ENCODE data around the gene EGR4.

The EGR4 gene

DNA sequence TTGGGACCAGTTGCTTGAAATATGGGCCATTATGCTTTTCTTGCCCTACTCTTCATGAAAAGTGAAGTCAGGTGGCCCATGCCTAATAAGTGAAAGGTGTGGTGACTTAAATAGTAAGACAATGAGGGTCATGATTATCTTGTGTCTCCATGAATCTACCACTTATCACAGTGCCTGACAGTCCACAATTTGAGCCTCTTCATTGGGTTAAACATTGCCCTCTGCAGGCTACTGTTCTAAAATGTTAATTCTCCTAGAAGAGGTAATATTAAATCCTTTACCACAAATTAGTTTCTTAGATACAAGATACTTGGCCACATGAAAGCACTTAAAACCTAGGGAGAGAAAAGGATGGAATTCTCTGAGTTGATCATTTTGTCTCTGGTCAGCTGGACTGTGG is 4.0 kb downstream of the EGR4 start:
- no peak for DNase-seq

- no peak for DNase-seq
Observed at GRCh38 chr2:73286134-73286655, 7.2 kb downstream of the EGR4 start.

- peak; percentile 24 to 60 for DNase-seq
Observed at GRCh38 chr2:73285159-73285739, 8.1 kb downstream of the EGR4 start.

GRCh38 chr2:73284296-73285158 is 8.8 kb downstream of the EGR4 start, which contains the start of gene FBXO41:
TSS of gene FBXO41 (minus strand) at chr2:73284478. CDS start at chr2:73269630, 14,848 bp downstream.
- peak; percentile 70 for DNase-seq

- no peak for DNase-seq
Observed at GRCh38 chr2:73283545-73284295, 9.6 kb downstream of the EGR4 start.

DNA sequence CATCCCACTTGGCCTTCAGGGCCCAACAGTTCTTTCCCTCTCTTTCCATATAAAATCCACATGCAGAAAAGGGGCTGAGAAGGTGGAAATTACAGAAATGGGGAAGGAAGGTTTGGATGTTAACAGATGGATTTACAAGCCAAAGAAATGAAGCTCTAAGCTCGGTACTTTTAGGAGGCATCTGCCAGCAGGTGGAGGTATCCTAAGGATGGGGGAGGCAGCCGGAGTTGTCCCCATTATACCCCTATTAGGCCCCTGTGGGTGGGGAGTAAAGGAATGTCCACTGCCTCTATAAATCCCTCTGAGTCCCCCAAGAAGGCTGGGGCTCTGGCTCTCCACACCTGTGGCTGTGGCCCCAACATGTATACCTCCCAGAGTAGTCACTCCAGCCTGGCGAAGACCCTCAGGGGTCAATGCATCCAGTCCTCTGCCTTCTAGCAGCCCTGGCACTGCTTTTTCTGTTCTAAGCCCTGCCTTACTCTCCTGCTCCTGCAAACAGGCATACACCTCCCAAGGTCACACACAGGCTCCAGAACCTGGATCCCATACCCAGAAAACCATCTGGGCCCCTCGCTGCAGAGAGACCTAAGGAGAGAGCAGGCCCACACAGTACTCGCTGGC is 10.3 kb downstream of the EGR4 start:
- DNase-seq, result no peak

GRCh38 chr2:73281244-73281643 is 12.1 kb downstream of the EGR4 start:
- DNase-seq, result no peak

GRCh38 chr2:73279852-73280251 is 13.5 kb downstream of the EGR4 start:
- no peak for DNase-seq

- DNase-seq, result no peak
Observed at GRCh38 chr2:73272270-73272669, 21.1 kb downstream of the EGR4 start.

- DNase-seq, result no peak
Observed at GRCh38 chr2:73269686-73270465, 23.5 kb downstream of the EGR4 start.

- peak; percentile 85 to 86 for DNase-seq
Observed at GRCh38 chr2:73268830-73269685, 24.3 kb downstream of the EGR4 start.

DNA sequence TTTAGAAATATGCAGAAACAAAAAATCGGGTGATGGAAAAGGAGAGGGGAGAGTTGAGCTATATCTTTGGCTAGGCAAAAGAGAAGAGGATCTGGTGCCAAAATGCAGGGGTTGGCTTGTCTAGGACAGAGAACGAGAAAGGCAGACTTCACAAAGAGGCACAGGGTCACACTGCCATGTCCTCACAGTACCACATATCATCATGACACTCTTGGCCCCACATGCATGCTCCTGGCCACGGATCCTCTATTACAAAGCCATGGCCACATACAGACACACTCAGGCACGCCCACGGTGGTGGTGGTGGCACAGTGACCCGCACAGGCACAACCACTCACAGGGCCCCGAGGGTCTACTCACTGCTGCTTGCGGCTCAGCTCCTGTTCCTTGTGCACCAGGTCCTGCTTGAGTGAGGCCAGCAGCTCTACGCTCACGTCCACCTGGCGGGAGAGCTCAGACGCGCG is 24.9 kb downstream of the EGR4 start:
- DNase-seq, result no peak

DNA sequence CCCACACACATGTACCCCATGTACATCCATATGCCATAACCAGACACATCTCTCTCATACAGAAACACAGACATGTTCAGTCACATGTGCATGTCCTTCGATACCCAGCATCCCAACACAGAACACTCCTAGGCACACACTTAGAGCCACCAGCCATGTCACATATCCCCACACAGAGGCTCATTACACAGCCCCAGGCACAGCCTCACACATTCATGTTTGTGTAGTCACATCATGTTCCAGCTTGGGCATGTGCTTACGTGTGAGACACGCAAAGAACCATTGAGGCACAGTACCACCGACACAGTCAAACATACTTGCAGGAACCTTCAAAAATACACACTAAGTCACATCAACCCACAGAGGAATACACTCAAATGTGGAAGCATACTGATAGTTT is 26.3 kb downstream of the EGR4 start:
- DNase-seq, result no peak

DNA sequence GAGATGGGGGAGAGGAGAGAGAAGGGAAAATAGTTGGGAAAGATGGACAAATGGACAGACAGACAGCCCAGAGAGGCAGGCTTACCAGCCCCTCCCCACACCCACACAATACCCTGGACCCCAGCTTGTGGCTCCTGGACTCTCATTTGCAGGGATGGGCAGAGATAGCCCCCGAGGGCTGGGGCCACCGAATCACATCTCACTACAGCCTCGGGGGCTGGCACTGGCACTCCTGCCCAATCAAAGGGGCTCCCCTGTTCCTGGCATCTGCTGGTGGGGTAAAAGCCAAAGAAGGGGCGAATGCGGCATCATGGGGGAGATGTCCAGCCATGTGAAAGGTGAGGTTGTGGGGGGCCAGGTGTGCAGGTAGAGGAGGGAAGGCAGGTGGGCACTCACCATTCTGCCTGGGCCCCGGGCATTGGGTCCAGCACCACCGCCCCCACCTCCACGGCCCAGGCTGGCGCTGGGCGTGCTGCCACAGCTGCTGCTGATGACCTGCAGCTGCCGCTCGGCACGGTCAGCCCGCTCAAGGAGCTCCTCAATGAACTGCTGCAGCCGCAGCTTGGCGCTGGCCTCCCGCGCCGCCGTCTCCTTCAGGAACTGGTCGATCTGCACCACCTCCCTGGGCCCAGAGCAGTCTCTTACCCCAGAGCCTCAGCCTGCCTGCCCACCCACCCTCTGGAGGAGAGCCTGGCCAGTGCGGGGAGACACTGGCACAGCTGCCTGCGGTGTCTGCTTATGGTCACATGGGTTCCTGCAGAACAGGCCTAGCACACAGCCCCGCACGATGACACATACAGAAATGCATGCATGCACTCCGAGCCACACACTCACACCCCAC is 27.1 kb downstream of the EGR4 start:
- no peak for DNase-seq

GRCh38 chr2:73265298-73266060 is 27.9 kb downstream of the EGR4 start:
- DNase-seq, result no peak

- no peak for DNase-seq
Observed at GRCh38 chr2:73264783-73265182, 28.6 kb downstream of the EGR4 start.

DNA sequence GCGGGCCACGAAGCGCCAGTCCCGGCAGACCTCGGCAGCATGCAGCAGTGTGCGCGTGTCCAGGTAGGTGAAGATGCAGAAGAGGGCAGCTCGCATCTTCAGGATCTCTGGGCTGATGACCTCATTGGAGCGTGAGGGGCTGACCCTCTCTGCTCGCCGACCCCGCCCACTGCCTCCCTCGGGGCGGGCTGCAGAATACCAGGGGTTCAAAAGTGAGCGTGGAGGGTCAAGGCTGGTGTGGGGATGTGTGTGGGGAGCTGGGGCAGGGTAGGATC is 29.1 kb downstream of the EGR4 start:
- no peak for DNase-seq

GRCh38 chr2:73263540-73264331 is 29.6 kb downstream of the EGR4 start:
- DNase-seq, result no peak
